Activated CD4-positive, alpha-beta T cell treated with anti-CD3 and anti-CD28 coated beads for 4 hours (primary cell): ENCODE results near the gene GALNT7.

Source experiments
- DNase-seq, 2 donors: peaks; one replicate each; pipeline ENCODE4 v3.0.0-alpha.2; 2020

GALNT7 gene

DNA sequence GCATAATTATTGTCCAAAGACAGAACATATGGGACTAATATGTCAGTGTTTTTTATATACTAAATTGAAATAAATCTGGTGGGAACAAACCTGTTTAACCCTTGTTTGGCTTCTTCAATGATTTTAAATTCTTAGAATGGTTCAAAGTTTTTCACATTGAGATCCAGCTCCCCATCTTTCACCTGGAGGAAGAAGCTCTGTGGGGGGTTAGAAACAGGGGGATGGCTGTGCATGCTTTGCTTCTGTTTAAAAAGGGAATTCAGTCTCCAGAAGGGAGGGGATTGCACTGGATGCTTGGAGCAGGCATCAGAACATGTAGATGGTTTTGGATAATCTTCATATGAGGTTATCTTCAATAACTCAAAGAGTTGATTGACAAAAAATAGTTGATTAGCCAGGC is 72.1 kb downstream of the GALNT7 start:
- no peak for DNase-seq

DNA sequence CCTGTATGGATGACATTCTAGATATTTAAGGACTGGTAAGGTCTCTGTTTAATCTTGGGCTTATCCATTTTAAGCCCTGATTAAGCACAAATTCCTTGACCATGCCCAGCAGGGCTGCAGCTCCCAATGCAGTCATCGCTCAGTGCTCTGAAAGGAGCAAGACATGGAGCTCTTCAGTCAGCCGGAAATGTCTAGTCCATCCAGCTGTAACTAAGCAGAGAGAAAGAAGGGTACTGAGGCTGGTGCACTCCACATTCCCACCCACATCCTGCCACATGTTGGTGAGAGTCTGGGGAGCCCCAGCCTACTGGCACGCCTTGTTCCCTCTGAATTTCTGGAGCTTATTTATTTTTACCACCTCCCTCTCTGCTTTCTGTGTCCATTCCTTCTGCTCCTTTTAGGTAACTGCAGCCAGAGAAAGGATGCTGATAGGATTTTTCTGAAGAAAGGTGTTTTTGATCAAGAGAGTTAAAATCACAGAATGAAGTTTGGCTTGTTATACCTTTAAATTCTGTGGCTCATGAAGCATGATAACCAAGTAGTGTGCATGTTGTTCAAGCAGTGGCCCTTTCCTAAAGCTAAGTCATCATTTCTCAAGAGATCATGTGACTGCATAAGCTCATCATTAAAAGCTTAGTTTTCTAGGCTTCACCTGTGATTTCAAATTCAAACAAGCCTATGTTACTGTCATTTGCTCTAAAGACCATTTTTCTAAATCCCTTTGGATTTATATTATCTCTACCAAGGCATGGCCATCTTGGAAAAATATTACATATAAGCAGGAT is 74.0 kb downstream of the GALNT7 start:
- no peak for DNase-seq

DNA sequence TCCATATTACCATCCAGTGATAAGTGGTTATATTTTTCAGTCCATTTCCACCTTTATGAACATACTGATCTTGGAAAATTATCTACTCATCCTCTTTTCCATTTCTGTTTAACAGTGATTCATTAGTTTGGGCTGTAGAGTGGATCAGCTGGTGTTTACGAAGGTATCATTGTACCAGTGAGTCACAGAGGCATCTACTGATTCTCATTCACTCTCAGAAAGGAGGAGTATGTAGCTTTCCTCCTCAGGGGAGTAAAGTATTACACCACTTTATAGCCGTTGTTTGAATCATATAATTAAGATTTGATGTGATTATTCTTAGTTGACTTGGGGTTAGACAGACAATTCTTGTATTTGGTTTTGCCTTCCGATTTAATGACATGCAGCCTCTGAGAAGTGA is 74.7 kb downstream of the GALNT7 start:
- no peak for DNase-seq

DNA sequence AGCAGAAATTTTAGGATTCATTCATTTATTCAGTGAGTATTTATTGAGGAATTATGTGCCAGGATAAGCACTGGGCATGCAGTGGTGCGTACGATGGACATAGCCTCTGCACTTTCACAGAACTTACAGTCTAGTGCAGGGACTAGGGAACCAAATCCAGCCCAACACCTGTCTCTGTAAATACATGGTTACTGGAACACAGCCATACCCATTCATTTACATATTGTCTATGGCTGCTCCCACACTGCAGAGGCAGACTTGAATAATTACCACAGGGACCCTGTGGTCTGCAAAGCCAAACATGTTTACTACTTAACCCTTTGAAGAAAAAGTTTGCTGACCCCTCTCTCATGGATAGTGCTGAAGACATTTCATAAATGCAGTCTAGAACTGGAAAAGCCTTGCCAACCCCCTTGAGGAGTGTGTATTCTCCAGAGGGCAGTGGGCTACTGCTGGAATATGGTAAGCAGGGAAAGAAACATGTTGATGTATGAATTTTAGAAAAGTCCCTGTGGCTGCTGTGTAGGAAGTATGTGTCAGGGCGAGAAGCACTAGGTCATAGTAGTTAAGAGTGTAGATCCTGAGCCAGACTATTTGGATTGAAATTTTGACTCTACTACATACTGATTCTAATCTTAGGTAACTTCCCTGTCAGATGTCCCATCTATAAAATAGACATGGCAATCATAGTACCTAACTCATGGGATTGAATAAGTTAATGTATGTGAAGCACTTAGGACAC is 75.5 kb downstream of the GALNT7 start:
- no peak for DNase-seq

DNA sequence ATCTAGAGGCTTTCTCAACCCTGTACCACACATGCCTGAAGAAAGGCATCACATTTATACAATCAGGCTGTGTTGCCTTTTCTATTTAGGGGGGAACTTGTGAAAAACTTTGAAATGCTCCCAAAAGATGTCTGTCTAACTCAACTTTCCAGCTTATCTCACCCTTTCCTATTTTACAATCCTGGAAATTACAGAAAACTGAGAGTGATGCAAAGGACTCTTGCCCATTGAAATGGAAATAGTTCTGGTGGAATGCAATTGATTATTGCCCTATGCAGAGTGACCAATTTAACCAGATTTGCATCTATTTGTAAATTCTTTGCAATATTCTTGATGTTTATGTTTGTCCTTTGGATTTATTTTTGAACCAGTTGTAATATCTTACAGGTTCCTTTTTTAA is 77.3 kb downstream of the GALNT7 start:
- no peak for DNase-seq

DNA sequence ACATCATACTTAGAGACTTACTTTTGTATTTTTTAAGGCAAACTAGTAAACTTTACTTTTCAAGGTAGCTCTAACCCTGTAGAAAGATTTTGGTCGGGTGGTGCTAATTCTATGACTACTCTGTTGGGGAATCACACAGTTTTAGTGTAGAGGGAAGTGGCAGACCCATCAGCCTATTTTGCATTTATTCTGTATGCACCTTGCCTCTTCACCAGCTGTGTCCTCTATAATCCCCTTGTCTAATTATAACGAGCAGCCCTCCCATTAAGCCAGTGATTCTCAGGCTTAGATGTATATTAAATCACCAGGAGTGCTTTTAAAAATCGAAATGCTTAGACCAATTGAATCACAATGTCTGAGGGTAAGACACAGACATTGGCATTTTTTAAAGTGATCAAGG is 78.1 kb downstream of the GALNT7 start:
- no peak for DNase-seq

DNA sequence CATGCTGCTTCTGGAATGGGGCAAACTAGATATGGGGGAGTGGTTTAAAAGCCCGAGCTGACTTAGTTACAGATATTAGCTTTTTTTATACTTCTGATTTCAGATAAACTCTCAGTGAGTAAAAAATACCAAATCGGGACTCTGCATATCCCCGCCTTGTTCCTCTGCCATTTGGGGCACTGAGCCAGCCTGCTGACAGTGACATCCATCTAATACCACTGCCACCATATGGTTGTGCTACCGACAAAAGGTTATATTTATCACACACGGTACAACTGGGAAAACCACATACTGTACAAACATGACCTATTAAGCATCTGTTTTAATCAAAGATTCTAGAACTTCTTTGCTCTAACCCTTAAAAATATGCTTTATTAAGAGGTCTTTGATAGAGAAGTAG is 78.7 kb downstream of the GALNT7 start:
- no peak for DNase-seq

DNA sequence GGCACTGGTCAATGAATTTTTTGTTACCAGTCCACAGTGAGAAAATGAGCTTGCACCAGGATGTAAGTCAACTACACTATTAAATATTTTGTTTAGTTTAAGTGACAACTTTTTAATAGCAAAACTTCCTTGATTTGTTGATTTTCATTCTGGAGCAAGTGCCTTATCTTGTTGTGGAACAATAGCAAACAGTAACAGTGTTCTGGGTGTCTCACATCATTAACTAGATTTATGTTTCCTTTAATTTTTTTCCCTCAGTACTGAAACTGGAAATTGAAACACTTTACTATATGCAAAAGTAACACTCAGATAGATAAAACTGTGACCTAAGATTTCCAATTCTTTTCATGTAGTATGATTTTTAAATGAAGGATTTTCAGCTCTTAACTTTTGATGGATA is 80.1 kb downstream of the GALNT7 start:
- no peak for DNase-seq

DNA sequence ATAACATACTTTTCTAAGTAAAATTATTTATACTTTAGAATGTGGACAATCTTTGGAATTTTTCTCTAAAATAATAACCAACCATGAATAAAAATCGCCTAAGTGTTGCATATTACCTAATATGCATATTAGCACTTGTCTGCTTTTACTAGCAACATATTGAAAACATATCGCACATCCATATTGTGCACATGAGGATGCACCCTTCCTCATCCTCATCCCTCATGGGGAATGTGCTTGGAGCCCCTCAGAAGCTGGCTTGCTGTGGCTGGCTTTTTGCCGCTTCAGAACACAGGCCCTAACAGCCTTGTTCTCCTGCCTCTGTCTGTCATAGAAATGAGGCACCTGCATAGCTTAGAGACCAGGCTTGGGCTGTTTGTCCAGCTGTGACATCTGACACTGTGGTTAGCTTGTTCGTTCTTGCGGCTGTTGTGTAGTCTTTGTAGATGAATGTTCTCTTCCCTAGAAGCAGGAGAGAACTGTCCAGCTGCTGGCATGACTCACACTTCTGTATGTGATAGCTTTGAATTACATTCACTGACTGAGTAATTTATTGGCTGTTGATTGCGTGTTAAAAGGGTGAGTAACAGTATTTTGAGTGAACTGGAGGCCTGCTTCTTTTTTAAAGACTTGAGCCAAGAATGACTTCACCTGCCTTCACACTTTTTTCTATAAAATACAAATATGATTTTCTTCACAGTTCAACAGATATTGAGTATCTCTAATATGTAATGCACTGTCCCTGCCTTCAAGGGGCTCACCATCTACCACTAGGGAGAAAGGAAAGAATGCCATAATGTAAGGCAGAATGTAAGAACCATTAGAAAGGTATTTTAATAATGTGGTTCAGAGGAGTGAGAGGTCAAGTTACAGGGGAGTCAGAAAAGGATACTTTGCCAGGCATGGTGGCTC is 83.7 kb downstream of the GALNT7 start:
- DNase-seq: no peak

DNA sequence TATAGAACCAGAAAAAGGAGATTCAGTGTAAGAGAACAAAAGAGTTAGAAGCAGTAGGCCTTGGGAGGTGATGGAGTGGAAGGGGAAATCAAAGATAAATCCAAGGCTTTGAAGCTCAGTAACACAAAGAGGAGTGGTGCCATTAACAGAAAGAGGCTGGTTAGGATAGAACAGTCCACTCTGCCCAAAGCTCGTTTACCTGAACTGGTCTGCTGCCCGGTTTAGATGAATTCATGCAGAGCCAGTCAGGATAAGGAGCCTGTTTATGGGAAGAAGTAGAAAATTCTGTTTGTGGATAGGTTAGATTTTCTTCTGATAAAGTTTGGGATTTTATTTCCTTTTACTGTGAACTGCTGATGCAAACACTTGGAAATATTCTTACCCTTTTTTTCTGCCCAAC is 85.0 kb downstream of the GALNT7 start:
- no peak for DNase-seq

DNA sequence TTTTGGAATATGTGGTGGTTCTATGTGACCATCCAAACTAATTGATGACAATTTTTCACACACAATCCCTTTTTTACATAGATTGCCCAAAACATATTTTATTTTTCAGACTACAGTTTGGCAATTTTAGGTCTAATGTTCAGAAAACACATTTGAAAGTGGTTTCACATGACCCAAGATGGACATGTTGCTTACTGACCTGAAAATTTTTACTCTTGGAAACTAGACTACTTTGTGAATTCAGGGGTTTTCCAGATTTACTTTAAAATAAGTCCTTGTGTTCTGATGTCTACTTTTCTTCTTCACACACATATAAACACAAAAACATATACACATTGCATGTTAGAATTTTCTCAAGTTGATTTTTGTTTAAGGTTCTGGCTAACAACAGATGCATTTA is 86.0 kb downstream of the GALNT7 start:
- DNase-seq: no peak

DNA sequence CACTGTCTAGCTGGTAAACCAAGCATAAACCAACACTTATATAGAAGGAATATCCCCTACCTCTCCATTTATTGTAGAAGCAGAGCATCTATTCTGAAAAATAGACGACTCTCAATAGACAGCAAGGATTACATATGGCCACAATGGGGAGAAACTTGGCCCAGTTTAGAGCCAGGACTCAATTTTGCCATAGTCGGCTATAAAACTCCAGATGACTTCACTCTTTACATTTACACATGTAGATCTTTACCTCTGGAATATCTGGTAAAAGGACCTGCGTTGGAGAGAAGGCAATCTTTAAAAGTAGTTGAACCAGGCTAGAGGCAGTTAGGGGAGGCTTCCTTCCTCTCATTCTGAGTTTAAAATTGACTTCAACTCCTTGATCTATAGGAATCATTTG is 88.2 kb downstream of the GALNT7 start:
- no peak for DNase-seq

DNA sequence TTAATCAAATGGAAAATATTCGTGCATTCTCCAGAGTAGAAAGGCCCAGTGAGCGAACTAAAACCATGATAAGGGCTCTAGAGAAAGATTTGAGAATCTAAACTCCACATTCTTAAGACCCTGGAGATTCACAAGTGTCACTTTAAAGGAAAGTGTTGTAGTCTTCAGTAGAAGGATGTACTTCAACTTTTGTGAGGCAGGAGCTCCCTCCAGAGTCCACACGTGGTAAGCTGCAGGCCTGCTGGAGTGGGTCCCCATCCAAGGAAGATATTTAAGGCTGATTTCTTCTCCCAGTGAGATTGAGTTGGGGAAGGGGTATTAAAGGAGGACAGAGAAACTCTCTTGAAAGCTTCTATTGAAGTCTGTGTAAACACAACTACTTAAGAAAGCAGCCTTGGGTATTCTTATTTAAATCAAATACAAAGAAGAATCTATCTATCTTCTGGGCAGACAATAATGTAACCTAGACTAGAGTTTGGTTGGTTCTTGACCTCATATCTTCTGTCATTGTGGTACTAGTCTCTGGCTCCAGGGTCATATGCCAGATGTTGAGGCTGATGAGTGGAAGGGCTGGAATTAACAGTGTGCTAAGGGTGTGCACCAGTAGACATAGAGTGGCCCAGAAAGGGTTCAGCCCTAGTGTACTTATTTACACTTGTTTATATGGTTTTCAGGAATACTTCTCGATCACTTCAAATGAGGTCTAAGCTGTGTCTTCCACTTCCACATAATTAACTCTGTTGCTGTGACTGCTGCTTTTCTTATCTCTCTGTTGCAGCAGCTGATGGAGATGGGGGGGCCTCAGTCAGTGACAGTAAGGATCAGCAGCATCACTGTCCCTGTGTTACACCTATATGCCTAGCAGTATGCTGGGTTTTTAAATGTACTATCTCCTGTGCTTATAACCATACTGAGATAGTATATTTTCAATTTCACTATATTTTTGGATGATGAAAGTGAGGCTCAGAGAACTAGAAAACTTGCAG is 89.4 kb downstream of the GALNT7 start:
- DNase-seq: peak; percentile 32 to 47

DNA sequence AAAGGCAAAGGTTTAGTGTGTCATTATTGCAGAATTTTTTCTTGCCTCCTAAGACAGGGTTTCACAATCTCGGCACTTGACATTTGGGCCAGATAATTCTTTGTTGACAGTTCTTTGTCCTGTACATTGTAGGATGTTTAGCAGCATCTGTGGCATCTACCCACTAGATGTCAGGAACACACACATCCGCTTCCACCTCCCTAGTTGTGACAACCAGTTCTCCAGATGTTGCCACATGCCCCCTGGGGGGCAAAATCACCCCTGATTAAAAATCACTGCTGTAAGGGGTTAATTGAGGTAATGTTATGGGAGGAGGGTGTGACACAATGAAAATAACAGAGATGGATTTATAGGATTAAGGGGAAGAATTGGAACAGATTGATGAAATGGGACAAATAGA is 90.3 kb downstream of the GALNT7 start:
- DNase-seq: no peak

DNA sequence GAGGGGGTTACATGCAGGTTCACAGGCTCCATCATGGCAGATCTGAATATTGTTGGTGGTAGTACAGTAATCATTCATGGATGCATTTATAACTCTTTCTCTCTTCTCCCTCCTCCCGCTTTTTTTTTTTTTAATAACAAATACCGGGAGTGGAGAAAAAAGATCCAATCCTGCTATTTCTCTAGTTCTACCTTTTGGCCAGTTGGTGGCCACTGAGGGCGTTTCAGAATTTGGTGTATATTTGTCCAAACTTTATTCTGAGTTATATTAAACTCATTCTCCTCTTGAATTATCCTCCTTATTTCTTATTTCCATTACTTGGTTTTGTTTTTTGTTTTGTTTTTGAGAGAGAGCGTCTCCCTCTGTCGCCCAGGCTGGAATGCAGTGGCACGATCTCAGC is 90.7 kb downstream of the GALNT7 start:
- DNase-seq: no peak

DNA sequence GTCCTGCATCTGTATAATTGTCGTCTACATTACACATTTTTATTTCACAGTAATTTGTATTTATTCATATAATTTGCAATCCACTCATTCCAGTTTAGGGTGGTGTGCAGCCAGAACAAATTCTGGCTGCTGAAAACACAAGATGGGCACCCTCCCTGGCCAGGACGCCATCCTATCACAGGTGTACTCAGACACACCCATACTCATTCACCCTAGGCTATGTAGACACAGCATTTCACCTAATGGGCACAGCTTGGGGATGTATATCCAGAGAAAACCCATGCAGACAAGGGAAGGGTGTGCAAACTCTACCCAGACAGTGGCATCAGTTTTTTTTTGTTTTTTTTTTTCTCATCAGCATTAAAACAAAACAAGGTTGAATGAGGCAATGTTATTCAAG is 92.4 kb downstream of the GALNT7 start:
- DNase-seq: no peak

DNA sequence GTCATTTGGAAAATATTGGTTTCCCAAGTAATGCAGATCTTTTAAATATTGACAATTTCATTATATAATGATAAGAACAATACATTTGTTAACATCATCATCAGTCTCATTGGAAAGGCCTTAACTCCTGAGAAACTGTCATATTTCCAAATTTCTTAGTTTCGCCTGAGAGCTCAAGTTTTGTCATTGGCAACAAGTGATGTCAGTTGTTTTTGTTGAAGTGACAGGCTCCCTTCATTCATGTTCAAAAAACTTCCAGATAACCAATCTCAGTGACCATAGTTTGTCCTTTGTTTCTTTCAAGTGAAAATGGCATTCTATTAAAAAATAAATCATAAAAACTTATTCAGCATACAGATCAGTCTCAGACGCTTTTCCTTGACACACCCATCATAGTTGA is 93.8 kb downstream of the GALNT7 start:
- no peak for DNase-seq

DNA sequence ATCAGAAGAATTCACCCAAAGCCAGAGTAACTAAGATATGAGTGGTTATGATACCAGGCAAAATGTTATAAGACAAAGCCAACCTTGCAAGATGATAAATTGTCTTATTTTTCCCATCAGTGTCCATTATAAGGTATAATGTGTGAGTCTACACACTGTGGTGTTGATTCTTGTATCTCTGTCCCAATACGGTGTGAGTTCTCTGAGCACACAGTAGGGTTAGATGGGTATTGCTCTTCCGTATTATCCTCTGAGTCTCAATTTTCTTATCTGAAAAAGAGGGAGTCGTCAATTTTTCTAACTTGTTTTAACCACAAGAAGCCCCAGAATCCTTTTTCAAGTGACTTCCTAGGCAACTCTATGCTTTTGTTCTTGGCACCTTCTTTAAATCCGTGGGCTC is 95.6 kb downstream of the GALNT7 start:
- no peak for DNase-seq

DNA sequence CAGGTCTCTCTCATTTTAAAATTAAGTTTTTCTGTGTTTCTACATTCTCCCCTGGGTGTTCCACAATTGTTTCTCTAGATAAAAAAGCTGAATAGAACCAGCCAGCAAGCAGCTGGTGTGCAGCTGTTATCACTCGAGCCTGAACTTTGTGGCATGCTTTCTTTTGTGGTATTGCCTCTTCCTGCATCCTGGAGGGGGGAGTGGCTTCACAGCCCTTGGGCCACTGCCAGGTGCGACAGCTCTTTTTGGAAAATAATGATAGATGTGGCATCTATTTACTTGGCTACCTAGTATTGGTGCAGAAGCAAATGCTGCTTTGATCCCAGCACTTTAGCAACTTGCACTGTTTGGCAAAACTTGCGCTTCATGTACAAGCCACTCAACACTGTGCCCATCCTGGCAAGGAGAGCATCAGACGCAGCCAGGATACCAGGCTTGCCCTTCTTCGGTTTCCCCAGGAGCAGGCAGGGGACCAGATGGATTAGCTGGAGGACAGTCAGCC is 96.1 kb downstream of the GALNT7 start:
- DNase-seq: peak in 1 of 2 donors; percentile 4

DNA sequence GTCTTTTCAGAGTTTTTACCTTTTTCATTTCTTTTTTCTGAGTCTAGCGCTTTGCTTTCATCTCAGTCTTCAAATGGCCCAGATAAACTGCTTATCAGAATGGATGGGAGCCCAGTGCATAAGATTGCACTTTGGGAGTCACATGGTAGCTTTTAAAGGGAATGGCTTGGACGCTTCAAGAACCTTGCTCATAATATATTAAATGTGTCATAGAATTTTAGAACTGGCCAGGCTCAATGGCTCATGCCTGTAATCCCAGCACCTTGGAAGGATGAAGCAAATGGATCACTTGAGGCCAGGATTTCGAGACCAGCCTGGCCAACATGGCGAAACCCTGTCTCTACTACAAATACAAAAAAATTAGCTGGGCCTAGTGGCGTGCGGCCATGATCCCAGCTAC is 97.1 kb downstream of the GALNT7 start:
- no peak for DNase-seq

DNA sequence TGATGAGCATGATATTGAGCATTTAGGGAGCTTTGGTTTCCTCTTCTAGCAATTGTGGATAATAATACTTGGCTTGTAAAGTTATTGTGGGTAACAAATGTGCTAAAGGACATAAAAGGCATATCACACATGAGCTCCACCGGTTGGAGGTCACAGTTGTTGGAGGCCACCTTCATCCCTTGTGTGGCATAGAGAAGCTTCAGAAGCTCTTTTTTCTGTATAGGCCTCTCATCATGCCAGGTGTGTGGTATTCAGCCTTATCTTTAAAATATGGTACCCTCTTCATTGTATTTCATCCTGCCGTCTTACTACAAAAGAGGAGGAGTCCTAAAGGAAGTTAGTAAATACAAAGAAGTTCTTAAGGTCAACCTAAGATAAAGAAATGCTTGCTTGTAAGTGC is 99.1 kb downstream of the GALNT7 start:
- DNase-seq: no peak

DNA sequence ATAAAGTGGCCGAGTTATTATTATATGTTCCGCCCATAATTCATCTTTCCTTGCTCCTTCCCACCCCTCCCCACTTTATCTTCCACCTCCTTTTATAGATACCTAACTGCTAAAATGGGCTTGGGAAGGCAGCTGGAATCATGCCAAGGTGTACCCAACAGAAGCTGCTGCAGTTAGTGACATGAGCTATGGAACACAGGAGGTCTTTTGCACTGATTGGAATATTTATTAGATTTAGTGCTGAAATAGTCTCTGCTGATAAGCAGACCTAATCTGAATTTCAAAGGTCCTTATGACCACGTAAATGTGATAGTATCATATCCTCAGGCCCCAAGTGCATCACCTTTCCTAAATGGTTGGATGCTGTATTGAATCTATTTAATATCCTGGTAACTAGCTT is 100.7 kb downstream of the GALNT7 start:
- DNase-seq: no peak
